K562 (cell line): ENCODE data around the gene COMMD9. TPM values are rescaled to one million over a fixed set of nuclear protein-coding genes. Genes with fewer than 3 reads are reported as not detected.

ENCODE experiments used
- BMI1 ChIP-seq: fragments of 150-350 bp; IDR thresholded peaks from 2 replicates; pipeline ENCODE4 v1.6.1; 2014; ENCODE audit warnings: low read length
- CHD7 ChIP-seq: fragments of 200-600 bp; sonication (generic); IDR thresholded peaks from one replicate; pipeline ENCODE4 v1.6.1; 2012; ENCODE audit warnings: mild to moderate bottlenecking, low read depth, low read length, inconsistent platforms
- FUS ChIP-seq: fragments of 200-400 bp; formaldehyde crosslinking; optimal IDR thresholded peaks from 2 replicates; pipeline ENCODE3; 2017; ENCODE audit warnings: low read depth, low read length
- HMG20B ChIP-seq: fragments of 250-450 bp; sonication (Bioruptor Pico); IDR thresholded peaks from 2 replicates; pipeline ENCODE4 v1.5.0; 2021; ENCODE audit warnings: mild to moderate bottlenecking
- KAT7 ChIP-seq: sonication (generic); formaldehyde crosslinking; IDR thresholded peaks from 2 replicates; pipeline ENCODE4 v1.8.0; 2022; ENCODE audit warnings: missing genetic modification reagents, mild to moderate bottlenecking, borderline replicate concordance
- NONO ChIP-seq, 2 experiments: fragments of 200-400 bp in 1 of 2; fragments of 450-650 bp in 1 of 2; formaldehyde crosslinking in 1 of 2; IDR thresholded peaks; 2 replicates each; pipeline ENCODE4 v1.6.1; 2017; ENCODE audit warnings: low read depth in 2 of 2, mild to moderate bottlenecking in 2 of 2, moderate library complexity in 2 of 2, low read length in 1 of 2
- SMARCA4 ChIP-seq: fragments of 450-650 bp; IDR thresholded peaks from 2 replicates; pipeline ENCODE4 v1.6.1; 2016
- TAF15 ChIP-seq: fragments of 200-400 bp; formaldehyde crosslinking; IDR thresholded peaks from 2 replicates; pipeline ENCODE4 v1.6.1; 2017; ENCODE audit warnings: mild to moderate bottlenecking, low read depth, low read length, moderate library complexity
- ZMIZ1 ChIP-seq, 2 experiments: fragments of 150-350 bp in 1 of 2; IDR thresholded peaks; 2 replicates each; pipeline ENCODE4 v1.6.1; 2012 to 2016; ENCODE audit warnings: low read depth in 2 of 2, low read length in 2 of 2, mild to moderate bottlenecking in 1 of 2, moderate library complexity in 1 of 2
- ZNF398 ChIP-seq: fragments of 250-450 bp; sonication (Bioruptor Pico); IDR thresholded peaks from 2 replicates; pipeline ENCODE4 v1.8.0; 2021; ENCODE audit warnings: moderate library complexity, mild to moderate bottlenecking, inconsistent platforms
- ZNF780A ChIP-seq: fragments of 250-450 bp; sonication (Bioruptor Pico); IDR thresholded peaks from 2 replicates; pipeline ENCODE4 v1.5.0; 2021; ENCODE audit warnings: mild to moderate bottlenecking
- polyA plus RNA-seq, 8 experiments: library from polyadenylated mRNA; depleted of rRNA in 4 of 8; stranded (reverse) in 5 of 8; unstranded in 3 of 8; fragments of >200 nt; fragmentation: Nextera tagmentation in 2 of 8; fragmentation: Illumina TruSeq in 1 of 8; extraction: Ambion mirVana in 2 of 8; extraction: Trizol in 1 of 8; gene quantifications; 2 replicates each; pipeline versions ENCODE4 v1.2.1 to v1.2.3, GENCODE V29; 2011 to 2014; ENCODE audit warnings: inconsistent platforms in 1 of 8, missing spikeins in 1 of 8
- total RNA-seq, 7 experiments: library from RNA; depleted of rRNA in 6 of 7; stranded (reverse); fragments of >200 nt in 6 of 7; fragmentation: Illumina TruSeq in 2 of 7; extraction: Trizol in 2 of 7; gene quantifications; 2 replicates each; pipeline versions ENCODE4 v1.2.1 to v1.2.3, GENCODE V29; 2011 to 2021; ENCODE audit warnings: low replicate concordance in 1 of 7

Gene COMMD9
- total and polyA plus RNA-seq, 9 of the 15 experiments (the other 6 are each of a cell fraction or from before 2014, with no cell fraction given), result 27.3 to 121 (median 48.0) TPM

- TF ChIP-seq CHD7 (no peak), ZNF780A (CRISPR knock-in tag) (no peak), FUS (no peak), ZMIZ1 (IDR thresholded peaks at IDR 0.05; ENCODE audit: low read depth in 2 of 2, low read length in 2 of 2) (no peak), NONO (IDR thresholded peaks at IDR 0.05; ENCODE audit: low read depth in 2 of 2, low read length in 1 of 2) (no peak), KAT7 (CRISPR knock-in tag) (no peak), HMG20B (CRISPR knock-in tag) (no peak), ZNF398 (CRISPR knock-in tag) (no peak), TAF15 (no peak), SMARCA4 (no peak), BMI1 (no peak)
Observed at GRCh38 chr11:36289226-36289852, at the start of gene COMMD9 (continued).
